ENCODE results near the gene UXS1.

The UXS1 gene

DNA sequence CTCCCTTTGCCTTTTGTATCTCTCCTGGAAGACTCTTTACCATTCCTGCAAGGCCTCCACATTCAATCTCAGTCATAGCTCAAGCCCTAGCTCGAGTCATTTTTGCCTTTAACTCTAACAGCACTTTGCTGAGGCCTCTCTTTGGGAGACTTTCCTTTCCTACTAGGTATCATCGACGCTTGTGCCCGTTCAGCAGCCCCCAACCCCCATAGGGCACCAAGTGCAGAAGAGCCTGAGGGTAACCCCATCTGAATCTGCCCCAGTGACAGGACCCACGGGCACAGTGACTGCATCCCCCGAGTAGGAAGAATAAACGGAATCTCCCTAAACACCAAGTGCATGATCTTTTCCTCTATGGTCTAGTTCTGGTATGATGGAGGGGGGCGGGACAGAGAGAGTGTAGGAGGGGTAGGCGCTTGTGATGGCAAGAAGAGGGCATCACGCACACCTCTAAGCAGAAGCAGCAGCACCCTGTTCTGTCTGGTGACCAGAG is 66.3 kb downstream of the UXS1 start:
- DNase-seq = no peak

DNA sequence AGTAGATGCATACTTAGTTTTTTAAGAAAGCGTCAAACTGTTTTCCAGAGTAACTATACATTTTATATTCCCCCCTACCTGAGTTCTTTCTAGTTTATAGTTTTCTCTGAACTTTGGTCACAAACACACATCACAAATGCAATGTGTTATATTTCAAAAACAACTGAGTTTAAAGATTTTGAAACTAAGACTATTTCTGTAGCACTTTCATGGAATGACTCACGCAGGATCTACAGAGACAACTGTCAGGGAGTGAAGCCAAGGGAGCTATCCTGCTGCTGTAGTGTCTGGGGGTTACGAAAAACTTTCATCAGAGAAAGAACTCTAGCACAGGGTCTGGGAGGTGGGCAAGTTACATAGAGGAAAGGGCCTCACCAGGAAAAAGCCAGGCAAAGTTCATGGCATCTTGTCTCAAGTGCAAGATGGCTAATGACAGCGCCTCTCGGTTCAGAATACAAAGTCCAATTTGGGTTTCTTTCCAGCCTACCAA is 66.8 kb downstream of the UXS1 start:
- no peak for DNase-seq

DNA sequence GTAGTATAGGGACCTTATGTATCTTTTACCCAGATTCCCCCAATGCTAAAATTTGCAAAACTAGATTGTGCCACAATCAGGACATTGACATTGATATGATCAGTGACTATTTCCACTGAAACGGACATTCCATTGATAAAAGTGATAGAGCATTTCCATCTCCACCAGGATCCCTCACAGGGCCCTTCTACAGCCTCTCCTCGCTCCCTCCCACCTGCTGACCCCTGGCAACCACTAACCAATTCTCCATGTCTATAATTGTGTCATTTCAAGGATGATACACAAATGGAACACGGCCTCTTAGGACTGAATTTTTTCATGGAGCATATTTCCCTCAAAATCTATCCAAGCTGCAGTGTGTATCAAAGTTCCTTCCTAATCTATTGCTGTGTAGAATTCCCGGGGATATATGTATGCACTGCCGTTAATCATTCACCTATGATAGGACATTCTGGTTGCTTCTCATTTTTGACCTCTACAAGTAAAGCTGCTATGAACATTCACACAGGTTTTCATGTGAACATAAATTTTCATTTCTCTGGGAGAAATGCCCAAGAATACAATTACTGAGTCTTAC is 67.3 kb downstream of the UXS1 start:
- no peak for DNase-seq

DNA sequence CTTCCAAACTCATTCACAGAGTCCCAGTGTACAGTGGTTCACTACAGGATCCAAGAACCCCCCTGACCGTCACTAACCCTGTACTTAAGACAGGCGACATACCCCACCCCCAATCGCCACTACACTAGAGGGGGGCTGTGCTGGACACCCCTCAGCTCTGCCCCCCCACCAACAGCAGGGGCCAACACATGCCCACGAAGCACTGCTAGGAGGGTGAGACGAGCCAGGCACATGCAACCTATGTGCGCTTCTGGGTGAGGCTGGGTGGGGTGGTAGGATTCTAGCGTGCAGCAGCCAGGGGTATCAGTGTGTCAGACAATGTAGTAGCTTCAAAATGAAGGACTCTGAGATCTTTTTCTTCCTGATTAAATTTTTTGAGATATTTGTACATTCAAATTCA is 67.8 kb downstream of the UXS1 start:
- no peak for DNase-seq

DNA sequence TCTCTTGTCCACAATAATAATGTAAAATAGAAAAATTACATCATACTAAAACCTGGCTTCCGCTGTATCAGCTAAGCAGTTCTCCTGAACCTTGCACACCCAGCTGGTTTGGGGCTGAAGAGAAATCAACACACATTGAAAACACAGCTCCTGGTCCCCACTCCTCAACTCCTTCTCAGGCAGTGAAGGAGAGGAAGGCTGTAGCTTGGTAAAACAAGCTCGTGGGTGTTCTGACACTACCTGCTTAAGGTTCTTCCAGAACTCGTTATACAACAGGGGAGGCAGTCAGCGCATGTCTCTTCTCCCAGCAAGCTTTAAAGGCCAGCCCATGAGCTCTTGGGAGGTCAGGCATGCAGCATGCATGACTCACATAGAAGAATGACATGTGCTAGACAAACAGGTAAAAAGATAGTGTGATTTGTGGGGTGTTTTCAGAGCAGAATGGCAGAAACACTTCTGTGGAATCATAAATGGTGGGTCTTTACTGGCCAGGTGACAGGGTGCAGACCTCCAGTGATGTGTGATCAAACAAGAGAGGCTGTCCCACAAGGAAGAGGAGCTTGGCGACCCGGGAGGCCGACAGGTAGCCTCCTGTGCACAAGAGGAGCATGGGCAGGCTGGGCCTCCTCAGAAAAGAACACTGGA is 69.1 kb downstream of the UXS1 start:
- no peak for DNase-seq

DNA sequence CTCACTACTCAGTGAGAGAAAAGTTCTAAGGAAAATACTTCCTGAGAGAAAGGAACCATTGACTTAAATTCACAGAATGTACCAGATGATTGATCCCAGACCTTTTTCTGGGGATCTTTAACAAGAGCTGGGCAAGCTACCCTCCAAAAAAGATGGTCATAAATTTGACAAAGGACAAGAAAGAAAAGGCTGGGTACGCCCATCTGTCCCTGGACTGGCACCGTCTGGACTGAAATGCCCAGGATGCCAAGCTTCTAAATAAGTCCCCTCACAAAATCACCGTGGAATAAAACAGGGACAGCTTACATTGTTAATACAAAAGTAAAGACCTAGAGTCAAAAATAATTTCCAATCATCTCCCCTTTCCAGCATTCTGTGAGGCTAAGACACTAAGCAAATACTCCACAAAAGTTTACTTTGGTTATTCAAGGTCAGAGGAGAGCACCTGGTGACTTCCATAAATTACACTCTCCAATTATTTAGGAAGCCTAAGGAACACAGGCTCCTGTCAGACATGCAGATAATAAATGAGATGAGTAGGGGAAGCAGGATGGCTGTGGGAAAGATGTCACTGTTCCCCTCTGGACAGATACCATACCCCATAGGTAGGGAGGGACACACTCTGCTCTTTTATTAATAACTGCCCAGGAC is 69.9 kb downstream of the UXS1 start:
- DNase-seq = no peak

DNA sequence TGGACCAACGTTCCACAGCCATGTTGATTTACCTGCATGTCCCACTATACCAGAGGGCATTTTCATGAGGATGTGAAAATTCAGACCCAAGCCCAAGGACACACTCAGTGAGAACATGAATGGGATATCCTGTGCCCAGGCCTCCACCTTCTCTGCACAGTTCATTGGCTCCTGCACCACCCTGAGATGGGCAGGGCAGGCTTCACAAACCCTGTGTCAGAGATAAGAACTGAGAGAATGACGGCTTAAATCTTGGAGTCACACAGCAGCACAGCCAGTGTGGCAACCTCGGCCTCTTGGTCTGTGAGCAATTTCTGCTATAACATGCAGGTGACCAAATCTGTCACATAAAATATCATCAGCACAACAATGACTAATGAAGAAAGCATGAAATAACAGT is 71.9 kb downstream of the UXS1 start:
- no peak for DNase-seq

DNA sequence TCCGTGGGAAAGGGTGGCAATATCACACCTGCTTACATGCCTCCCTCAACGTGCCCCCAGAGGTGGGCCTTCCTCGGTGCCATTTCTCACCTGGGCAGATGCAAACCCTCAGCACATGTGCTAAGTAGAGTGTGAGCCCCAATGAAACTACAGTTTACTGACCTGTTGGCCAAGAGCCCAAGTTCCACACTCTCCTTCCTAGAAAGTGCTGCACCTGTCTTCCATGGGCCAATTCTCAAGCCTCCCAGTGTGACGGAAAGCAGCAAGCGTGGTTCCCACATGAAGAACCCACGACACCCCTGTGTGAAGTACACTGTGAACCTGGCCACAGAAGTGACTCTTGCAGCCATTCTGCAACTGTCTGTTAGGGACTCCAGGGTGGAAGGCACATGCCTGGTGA is 73.7 kb downstream of the UXS1 start:
- DNase-seq = no peak

DNA sequence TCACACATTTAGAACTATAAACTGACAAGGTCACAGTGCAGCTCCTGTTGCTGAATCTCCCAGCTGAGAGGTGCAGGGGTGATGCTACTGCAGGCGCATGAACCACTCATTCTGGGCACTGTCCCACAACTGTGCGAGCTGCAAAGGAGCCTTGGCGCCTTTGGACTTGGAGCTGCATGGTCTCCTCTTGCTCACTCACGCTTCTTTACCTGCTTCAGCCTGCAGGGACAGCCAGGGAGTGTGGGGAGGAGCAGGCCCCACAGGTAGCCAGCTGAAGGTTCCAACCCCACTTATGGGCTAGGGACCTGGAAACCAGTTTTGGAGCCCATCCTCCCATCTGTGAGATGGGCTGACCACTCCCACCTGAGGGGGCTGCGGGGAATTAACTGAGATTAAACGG is 75.0 kb downstream of the UXS1 start:
- DNase-seq = no peak

DNA sequence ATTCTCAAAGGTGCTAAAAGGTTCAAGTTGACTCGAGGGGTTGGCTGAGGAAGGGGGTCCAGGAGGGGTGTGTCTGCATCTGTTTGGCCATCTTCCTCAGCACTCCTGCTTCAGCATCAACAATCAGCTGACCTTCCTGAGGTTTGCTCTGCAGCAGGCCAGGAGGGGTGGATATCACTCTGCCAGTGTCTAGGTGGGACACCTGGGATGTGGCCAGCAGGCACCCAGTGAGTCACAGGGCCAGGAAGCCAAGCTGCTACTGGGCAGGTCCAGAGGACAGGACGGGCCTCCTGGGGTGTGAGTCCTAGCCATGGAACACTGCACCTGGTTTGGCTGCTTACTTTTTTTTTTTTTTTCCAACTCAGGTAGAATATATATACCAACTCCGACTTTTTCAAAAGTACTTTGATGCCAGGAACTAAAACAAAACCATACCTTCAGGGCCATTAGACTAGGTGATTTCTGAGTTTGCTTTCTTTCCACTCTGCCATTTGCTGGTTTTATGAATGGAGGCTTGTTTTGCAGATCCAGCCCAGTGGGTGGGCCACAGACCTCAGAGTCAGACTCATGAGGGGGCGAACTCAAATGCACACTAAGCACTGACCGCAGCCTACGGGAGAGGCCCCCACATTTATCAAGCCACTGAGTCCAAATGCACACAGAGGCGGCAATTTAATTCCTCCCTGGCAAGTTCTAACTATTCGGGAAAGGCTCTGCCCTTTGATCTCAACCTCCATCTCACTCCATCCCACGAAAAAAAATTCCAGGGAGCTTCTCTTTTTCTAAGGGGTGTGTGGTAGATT is 76.0 kb downstream of the UXS1 start:
- DNase-seq = no peak

DNA sequence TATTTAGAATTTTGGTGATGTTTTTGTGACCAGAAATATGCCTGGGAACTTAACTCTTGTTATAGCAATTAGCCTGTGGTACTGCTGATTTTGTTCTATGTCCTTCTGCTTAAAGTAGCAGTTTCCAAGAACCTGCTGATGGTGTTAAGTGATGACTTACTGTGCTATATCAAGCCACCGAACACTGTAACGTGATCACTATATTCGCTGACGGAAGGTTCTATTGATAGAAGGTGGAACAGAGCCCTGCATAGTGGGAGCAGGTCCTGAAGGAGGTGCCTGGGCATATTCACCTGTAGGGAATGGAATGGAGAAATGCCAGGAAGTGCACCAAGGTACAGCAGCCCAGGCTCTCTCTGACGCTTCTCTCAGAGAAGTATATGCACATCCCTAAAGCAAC is 76.8 kb downstream of the UXS1 start:
- DNase-seq = no peak

DNA sequence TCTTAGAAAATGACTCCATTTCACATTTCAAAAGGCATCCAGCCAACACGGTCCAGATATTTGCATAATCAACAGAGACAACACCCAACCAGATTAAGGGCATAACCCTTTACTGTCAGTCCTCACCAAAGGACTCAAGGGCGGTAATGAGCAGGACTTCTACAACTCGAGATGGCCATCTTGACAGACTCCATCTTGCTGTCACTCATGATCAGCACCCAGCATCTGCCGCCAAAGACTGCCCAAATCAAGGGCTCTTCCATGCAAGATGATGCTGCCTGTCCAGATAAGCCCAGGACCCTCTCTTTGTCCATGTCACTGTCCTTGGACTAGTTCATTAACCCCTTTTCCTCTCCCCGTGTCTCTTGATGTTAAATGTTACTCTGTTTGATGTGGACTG is 77.9 kb downstream of the UXS1 start:
- DNase-seq = no peak

DNA sequence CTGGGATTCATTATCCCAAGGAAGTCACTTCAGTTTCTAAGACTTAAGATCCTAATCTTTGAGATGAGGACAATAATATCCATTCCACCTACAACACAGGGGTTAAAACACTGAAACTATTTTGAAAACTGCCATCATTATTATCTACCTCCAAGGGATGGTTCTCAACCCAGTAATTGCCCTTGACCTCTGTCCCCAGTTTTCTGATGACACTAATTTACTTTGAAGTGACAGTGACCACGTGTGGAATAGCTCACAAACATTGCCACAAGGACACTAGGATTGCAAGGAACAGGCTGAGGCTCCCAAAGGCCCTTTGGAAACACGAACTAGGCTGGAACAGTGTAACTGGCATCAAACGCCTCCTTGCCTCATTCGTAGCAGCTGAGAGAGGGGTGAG is 78.4 kb downstream of the UXS1 start:
- DNase-seq = no peak

DNA sequence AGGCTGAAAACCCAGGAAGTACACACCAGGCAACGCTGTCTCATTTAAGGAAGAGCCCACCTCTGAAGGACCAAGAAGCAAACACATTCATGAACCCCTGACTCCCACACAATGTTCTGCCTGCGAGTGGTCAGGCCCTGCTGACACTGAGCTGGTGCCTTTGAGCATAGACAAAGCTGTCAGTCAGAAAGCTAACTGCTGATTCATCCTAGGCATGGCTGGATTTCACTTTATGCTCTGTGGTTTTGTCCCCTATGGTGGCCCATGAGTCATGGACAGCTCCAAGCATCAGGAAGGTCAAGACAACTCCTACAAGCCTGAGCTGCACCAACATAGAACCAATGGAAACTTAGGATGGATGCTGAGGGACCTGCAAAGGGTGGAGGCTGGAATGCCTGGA is 78.9 kb downstream of the UXS1 start:
- DNase-seq = no peak

DNA sequence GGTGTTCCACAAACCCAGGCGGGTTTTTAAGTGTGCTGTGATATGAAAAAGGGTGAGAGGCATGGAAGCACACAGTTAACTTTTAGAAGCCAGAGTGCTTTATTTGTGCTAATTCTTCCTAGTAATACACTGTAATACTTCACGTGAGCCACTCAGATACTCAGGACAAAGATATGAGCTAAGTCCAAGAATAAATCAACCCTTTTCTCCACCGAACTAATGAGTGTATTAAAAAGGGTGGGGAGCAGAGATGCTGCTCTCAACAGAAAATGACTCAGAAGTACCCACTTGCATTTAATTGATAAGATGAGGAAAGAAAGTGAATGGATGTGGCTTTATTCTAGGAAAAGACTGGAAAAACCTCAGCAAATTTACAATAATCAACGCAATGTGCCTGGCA is 79.9 kb downstream of the UXS1 start:
- no peak for DNase-seq

DNA sequence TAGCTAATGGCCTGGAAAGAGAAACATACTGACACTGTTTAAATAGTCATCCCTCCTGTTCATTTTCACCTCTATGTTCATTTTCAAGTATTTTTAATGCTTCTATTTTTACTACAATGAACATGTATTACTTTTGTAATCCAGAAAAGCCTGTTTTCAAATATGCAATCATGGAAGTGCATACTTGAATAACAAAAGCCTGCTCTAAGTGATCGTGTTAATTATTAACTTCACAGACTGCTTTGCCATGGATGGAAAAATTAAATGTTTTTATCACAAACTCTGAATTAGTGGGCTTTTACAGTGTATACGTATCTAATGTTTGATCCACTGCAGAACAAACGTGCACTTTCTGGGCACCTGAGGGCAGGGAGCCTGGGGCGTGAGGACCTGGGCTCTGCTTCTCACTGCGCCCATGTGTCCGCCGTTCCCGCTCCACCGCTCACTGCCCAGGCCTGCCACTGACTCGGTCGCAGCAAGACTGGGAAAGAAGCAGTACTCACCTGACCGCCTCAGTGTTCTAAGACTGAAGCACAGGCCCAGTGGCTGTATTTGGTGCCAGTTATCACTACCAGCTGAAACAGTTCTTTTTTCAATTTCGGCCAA is 80.6 kb downstream of the UXS1 start:
- no peak for DNase-seq

DNA sequence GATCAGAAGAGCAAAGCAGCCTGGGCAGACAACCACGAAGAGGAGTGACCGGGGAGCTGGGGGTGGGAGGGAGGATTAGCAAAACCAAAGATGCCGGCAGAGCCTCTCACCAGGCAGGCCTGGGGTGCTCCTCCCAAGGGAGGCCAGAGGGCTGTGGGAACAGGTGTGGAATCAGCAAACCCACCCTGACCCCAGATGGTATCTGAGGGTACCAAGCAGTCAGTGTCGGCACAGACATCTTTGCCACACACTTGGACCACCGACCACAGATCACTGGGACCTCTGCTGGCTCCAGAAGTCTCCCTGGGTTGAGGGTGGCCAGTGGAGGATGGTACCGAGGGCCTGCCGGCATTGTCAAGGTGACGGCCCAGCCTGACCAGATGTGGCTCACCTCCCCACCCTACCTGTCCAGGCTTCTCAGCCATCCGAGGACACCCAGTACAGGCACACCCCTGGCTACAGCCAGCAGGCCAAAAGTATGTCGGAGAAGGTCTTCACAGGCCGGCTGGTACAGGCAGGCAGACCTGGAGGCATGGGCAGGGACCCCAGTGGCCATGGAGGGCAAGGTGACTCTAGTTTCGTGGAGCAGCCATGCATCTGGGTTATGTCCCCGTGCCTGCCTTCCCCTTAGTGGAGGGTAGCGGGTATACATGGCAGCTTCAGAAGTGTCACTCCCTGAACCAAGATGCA is 82.1 kb downstream of the UXS1 start:
- no peak for DNase-seq

DNA sequence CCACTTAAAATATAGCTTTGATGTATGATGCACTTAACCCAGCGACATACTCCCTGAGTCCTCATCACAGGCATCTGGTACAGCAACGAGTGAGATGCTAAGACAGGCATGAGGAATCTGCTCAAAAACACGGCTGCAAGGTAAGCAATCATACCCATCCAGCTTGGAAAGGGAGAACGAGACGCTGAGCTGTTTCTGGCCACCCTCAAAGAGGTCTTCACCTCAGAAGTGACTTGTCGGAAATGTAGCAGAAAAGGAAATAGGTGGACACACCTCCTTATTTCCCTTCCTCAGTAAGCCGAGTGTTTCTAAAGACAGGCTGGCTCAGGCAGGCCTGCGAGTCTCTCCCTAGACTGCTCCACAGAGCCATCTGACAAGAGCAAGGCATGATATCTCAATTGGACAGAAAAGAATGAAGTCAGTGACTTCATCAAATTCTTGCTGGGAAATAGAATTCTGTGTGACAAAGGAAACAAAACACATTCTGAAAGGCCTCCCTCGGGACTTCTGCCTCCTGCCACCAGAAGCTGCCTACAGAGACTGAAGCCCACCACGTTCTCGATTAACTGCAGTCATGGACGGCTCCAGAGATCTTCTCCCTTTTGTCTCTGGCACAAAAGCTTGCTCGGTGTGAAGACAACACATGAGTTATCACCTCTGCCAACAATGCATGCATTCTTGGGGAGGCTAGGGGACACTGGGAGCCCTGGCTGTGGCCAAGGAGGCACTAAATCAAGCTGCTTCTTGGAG is 84.3 kb downstream of the UXS1 start:
- no peak for DNase-seq

DNA sequence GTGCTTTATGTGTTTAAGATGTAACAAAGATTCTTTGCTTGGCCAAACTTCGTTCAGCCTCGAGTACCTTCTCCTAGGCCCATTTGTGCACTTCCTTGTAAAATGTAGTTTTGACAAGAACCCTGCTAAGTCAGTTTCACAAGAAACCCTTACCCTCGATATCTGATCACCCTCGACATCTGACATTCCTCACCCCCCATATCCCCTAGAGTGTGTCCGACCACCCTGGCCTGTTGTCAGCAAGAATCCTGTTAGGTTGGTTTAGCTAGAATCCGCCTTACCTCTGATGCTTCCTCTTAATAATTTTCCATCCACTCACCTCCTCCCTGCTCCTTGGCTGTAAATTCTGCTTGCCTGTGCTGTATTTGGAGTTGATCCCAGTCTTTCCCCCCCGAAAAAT is 85.3 kb downstream of the UXS1 start:
- no peak for DNase-seq

DNA sequence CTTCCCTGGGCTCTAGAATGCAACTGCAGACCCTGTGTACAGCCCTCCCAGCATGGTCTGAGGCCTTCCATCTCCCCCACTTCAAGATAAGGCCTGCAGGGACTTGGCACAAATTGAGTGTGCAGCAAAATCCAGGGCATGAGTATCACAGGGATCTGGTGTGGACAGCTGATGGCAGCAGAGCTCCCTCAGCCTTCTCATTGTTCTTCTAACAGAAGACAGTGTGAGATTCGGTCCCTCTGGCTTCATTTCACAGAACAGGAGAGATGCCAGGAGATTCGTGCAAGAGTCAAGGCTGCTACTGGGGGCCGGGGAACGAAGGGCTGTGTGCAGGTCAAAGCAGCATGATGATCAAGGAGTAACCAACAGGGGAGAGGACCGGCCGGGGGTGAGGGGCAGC is 85.8 kb downstream of the UXS1 start:
- DNase-seq = no peak

DNA sequence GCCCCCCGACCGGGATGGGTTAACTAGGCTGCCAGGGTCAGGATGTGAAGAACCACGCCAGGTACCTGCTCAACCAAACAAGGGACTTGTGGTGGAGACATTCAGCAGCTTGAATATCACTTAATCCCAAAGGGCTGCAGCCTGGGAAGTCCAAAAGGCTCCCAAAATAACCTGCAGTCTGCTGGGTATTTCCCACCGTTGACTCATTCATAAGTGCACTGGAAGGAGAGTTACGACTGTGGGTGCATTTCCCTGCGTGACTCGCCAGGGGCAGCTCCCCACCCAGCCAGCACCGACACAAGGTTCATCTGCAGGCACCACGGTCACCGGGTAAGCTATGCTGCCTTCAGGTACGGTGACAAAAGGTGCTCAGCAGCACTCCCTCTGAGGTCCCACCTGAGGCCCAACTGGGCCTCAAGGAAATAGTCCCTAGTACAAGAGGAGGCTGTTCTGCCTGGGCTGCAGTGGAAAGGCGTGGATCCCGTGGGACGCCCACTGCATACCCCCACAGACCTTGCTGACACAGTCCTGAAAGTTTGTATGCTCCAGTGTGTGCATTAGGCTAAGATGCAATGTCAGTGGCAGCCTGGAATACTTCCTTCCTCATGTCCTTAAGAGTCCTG is 86.5 kb downstream of the UXS1 start:
- DNase-seq = no peak

Data from NCI-H1105 (cell line).